ENCODE data around the gene PRKN. TPM values are rescaled to one million over a fixed set of nuclear protein-coding genes. Genes with fewer than 3 reads are reported as not detected.

PRKN gene
- total and polyA plus RNA-seq, 2 experiments from 2014 or later, result 0.10 to 0.84 TPM

DNA sequence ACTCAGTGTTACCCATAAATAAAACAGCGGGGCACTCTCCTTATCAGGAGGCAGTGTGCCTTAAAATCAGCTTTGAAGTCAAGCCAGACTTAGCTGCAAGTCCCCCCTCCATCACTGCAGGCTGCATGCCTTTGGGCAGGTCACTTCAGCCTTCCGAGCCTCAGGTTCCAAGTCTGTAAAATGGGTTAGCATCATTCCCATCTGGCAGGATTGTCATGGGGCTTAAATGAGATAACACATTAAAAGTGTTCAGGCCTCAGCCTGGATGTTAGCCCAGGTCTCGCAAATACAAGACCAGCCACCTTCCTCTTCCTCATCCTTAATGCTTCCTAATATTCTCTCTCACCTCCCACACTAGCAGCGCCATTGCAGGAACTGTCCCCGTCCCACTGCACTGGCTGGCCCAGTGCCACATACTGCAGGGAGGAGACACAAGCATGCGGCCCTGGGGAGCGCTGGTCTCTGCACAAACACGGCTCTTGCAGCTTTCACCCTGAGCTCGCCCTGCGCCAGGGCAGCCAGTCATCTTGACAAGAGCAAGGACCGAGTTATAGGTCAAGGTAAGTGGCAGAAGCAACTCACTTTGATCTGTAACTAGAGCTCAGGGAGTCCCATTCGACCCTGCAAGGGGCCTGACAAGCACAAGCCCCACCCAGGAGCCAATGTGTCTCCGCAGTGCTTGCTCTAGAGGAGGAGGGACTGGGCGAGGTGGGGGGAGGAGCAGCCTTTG lies 889.1 kb downstream of the PRKN start (continued):
- TF ChIP-seq CTCF (conservative IDR thresholded peaks at IDR 0.05; ENCODE audit: low read depth in 2 of 2) (no peak), REST (IDR thresholded peaks at IDR 0.05; ENCODE audit: unreplicated experiment) (no peak), ZNF114 (CRISPR knock-in tag; IDR thresholded peaks at IDR 0.05) (no peak), NANOG (IDR thresholded peaks at IDR 0.05; ENCODE audit: borderline replicate concordance) (no peak), ZNF331 (CRISPR knock-in tag; IDR thresholded peaks at IDR 0.05; ENCODE audit: low read depth) (no peak), CREB1 (CRISPR knock-in tag; IDR thresholded peaks at IDR 0.05; ENCODE audit: low read depth) (no peak), STAT1 (IDR thresholded peaks at IDR 0.05; ENCODE audit: unreplicated experiment) (no peak)
- TF ChIP-seq, protein P1, sequence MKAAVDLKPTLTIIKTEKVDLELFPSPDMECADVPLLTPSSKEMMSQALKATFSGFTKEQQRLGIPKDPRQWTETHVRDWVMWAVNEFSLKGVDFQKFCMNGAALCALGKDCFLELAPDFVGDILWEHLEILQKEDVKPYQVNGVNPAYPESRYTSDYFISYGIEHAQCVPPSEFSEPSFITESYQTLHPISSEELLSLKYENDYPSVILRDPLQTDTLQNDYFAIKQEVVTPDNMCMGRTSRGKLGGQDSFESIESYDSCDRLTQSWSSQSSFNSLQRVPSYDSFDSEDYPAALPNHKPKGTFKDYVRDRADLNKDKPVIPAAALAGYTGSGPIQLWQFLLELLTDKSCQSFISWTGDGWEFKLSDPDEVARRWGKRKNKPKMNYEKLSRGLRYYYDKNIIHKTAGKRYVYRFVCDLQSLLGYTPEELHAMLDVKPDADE (IDR thresholded peaks at IDR 0.05), result no peak

DNA sequence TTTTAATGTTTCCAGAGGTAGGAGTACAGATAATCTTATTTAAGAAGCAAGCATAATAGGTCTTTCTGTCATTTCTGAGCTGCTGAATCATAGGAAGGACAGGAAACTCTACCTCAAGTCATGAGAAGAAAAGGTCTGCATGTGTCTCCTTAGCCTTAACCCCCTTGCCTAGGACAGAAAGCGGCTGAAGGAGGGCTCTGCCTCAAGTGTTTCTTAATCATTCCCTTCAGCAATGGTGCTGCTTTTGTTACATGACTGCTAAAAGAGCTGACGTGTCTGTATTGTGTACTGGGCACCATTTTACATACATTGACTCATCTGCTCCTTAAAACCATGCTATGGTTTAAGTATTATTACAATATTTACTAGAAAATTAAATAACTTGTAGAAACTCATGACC lies 889.7 kb downstream of the PRKN start:
- Histone ChIP-seq H4K20me1 (replicated peaks; ENCODE audit: insufficient read depth) (no peaks in the 10 kb centered on the region), H3K4me1 (ENCODE audit: insufficient read depth) (peaks cover 30% of the 10 kb centered on the region), H3F3A (replicated peaks; ENCODE audit: low read depth) (no peaks in the 10 kb centered on the region), H2AFZ (no peak overlapping the region), H3K9me2 (ENCODE audit: insufficient read depth) (no peaks in the 10 kb centered on the region), H3K36me3 (ENCODE audit: insufficient read depth) (no peaks in the 10 kb centered on the region), H3K79me2 (replicated peaks; ENCODE audit: insufficient read depth) (no peaks in the 10 kb centered on the region), H3K27me3 (ENCODE audit: insufficient read depth) (no peaks in the 10 kb centered on the region), H3K4me2 (no peak overlapping the region), H3K27ac (ENCODE audit: low read depth) (no peak overlapping the region), H3K4me3 (no peak overlapping the region)
- no peaks in the 10 kb centered on the region for H3K9me3 Mint-ChIP-seq
- ATAC-seq (no peak), DNase-seq (ENCODE audit: low spot score) (no peak)
- no peak overlapping the region for H3K27ac Mint-ChIP-seq
- H3K4me3 Mint-ChIP-seq, result no peak overlapping the region
- peaks cover 6% of the 10 kb centered on the region for H3K27me3 Mint-ChIP-seq (ENCODE audit: insufficient read depth, low read depth, poor library complexity)
- H3K4me1 Mint-ChIP-seq, result peaks cover 44% of the 10 kb centered on the region
- no peaks in the 10 kb centered on the region for H3K36me3 Mint-ChIP-seq (ENCODE audit: low read depth)
- TF ChIP-seq POLR2AphosphoS5 (IDR thresholded peaks at IDR 0.05; ENCODE audit: low read depth) (no peak), EZH2phosphoT487 (IDR thresholded peaks at IDR 0.05; ENCODE audit: unreplicated experiment) (no peak), CTCF (conservative IDR thresholded peaks at IDR 0.05; ENCODE audit: low read depth in 2 of 2) (no peak), NANOG (IDR thresholded peaks at IDR 0.05; ENCODE audit: borderline replicate concordance) (no peak), ZNF331 (CRISPR knock-in tag; IDR thresholded peaks at IDR 0.05; ENCODE audit: low read depth) (no peak), STAT1 (IDR thresholded peaks at IDR 0.05; ENCODE audit: unreplicated experiment) (no peak), REST (IDR thresholded peaks at IDR 0.05; ENCODE audit: unreplicated experiment) (no peak)

All from GM23338 (cell line).